HG02798 (cell line): ENCODE results near the gene MORF4L2.

ENCODE experiments used
- ATAC-seq: cut with Tn5 transposase; IDR thresholded peaks from one replicate; pipeline ENCODE4 v1.9.1; 2021; ENCODE audit warnings: mild to moderate bottlenecking; ENCODE audit not compliant: unreplicated experiment, poor library complexity

MORF4L2 gene

DNA sequence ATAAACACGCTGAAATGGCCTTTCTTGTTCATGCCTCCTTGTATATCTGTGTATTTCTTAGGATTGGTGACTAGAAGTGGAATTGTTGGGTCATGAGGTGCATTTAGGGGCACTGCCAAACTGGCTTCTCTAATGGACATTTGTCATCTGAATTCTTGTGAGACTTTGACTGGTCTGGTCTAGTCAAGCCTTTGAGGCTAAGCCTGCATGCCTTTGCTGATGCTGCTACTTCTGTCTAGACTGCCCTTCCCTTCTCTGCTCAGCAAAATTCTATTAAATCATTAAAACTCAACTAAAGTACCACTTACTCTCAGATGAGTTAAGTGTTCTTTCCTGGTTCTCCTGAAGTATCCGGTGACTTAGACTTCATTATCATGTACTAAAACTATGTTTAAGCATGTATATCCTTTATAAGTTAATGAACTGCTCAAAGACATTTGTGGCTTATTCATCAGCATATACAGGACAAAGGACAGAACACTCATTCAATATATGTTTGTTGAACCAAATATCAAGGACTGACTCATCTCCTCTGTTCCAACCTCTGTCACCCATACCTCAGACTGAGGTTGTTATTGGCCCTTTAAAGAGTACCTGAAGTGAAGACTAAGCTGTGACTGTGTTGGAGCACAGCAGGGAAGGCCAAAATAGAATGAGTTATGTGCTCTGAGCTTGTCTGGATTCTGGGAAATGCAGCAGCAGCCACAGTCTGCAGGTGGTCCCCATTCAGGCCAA, 48.7 kb downstream of the MORF4L2 start:
- ATAC-seq: no peak

DNA sequence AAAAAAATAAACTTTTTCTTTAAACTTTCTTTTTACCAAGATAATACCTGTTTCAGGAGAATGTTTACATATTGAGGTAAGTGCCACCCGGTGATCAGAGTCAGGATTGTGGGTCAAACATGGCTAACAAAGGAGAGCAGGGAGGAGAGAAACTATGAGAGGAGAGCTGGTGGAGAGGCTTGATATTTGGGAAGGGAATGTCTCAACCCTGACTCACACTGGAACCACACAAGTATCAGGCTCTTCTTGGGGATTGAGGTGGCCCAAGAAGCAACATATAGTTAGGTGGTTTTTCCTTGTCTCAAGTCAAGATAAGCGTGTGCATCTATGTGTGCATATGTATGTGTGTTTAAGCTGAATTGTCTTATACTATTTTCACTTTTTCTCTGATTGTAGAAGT, 51.1 kb downstream of the MORF4L2 start:
- ATAC-seq: no peak

DNA sequence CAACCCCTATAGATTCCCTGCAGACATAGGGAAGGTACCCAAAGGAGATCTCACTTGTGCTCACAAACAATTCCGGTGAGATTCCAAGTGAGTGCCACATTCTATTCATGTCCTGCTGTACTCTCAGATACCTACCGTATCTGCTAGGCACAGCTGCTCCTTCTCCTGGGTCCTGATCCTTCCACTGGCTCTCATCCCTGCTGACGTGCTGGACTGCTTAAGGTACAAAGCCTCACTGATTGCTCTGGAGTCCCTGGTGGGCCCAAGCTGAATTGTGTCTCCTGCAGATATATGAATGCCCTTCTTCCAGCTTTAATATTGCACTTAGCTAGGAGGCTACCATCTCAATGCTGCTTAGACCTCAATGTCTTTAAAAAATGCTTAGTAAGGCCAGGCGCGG, 55.4 kb downstream of the MORF4L2 start:
- no peak for ATAC-seq

DNA sequence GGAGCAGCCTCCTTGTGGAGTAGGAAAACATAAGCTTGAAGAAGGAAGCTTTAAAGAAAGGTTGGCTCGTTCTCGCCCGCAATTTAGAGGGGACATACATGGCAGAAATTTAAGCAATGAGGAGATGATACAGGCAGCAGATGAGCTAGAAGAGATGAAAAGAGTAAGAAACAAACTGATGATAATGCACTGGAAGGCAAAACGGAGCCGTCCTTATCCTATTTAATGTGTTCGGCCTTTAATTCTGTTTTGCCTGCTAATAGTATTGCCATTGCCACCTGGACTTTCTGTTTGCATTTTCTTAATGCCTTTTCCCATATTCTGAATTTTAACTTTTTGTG, 56.4 kb downstream of the MORF4L2 start:
- ATAC-seq: no peak

DNA sequence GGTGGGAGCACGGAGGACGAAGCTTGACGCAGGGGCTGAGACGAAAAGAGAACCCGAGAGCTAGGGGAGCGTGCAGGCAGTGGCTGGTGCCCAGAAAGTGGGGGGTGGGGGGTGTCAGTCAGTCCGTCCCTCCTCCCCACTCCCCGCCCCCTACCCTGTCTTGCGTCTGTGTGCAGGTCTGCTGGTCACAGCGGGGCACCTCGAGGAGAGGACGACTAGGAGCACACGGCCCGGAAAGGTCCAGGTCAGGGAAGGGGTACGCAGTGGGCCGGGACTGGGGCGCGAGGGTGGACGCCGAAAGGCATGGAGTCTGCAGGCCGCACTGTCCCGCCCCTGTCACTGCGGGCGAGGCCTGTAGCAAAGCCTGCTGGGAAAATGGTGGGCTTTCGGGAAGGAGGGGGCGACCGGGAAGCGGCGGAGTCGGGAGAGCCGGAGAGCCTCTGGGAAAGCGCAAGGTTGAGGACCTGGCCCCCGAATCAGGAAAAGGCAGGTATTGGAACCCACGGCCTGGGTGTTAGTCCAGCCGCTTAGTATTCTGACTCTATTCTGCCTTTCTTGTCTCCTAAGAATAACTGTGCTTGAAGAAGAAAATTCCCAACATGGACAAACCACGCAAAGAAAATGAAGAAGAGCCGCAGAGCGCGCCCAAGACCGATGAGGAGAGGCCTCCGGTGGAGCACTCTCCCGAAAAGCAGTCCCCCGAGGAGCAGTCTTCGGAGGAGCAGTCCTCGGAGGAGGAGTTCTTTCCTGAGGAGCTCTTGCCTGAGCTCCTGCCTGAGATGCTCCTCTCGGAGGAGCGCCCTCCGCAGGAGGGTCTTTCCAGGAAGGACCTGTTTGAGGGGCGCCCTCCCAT, 57.0 kb downstream of the MORF4L2 start:
- peak; percentile 57 for ATAC-seq

GRCh38 chrX:103628386-103629317, 57.8 kb downstream of the MORF4L2 start, which contains the start of gene TCEAL1:
Gene TCEAL1 (plus strand): TSS chrX:103628975. CDS start chrX:103629917, 942 bp downstream.
- ATAC-seq: peak; percentile 85

GRCh38 chrX:103626855-103627254, 59.6 kb downstream of the MORF4L2 start:
- no peak for ATAC-seq
